Superior temporal gyrus (tissue), 1 donor: Measurements from ENCODE around the gene ATP11B.

ENCODE experiments used
- DNase-seq: peaks from one replicate; pipeline ENCODE4 v3.0.0-alpha.2; 2016; ENCODE audit errors: extremely low spot score

Gene ATP11B

DNA sequence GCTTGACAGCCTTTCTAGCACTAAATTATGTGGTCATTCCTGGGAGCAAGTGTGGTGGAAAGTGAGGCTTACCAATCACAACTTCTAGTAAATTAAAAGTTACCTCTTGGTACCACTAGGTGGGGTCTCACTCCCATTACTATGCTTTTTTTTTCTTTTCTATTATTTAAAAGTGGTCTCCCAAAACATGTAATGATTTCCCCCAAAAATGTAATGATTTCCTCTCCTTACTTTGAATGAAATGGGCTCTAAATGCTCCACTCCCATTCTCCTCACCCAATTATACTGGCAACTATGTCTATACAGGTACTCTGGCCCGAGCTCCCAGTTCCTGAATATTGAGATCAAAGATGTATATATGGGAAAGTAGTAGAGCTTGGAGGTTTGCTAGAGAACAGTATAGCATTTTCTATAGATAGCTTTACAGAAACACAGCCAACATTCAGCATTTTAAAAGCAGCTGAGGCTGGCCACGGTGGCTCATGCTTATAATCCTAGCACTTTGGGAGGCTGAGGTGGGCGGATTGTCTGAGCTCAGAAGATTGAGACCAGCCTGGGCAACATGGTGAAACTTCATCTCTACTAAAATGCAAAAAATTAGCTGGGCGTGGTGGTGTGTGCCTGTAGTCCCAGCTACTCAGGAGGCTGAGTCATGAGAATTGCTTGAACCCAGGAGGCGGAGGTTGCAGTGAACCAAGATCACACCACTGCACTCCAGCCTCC is 116.2 kb downstream of the ATP11B start:
- DNase-seq = no peak

DNA sequence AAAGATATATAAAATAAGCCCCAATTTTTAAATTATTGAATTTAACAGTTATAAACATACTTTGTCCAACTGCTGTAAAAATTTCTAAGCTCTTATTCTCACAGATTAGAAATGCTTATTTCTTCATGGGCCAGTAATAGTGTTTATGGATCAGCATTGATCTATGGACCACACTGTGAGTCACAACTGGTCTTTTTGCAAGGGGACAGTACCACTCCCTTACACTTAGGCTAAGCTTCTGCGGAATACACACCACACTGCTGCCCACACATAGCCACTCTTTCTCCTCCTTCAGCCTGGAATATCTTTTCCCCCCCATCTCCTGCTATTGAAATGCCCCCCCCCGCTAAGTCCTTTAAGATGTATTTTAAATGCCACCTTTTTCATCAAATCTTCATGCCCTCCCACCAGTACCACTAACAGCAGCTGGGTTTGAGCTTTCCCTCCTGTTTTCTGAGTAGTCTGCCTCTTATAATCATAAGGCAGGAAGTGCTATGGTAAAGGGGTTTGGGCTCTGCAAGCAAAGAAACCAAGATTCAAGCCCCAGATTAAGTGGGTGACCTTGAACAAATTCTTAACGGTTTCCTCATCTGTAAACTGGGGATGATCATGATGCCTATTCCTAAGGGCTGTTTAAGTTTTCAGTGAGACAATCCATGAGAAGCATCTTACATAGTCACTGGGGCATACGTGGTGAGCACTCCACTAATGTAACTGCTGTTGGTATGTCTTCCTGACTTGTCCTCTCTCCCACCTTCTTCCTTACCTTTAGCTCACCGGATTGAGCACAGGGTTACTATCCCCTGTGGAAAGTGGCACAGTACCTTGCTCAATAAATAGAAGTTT is 117.9 kb downstream of the ATP11B start:
- DNase-seq = no peak

DNA sequence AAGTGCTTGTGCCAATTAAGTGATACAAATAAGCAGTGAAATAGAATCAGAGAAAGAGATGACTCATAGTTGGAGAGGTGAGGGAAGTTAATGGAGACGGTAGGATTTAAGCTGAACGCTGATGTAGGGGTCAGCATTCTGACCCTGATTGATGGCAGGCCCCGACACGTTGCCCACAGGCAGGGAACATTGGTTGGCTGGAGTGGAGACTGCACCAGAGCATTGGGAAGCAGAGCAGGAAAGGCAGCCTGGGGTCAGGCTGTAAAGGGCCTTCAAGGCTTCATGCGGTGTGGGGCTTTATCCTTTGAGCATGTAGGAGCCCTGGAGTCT is 118.4 kb downstream of the ATP11B start:
- DNase-seq = no peak

DNA sequence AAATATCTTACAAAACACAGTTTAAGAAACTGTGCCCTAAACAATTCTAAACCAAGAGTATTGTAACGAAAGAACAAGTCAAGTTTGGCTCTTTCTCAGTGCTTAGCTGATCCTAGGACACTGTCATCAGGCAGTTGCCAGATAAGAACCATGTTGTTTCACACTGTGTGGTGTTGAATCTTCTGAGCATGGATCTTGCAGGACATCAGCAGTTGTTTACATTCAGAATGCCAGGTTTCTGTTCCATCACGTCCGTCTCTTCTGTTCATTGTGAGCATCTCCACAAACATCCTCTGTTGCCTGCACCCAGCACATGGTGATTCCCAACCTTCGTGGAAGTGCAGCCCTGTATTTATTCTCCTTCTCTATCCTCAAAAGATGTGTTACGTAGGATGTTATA is 119.2 kb downstream of the ATP11B start:
- DNase-seq = peak; percentile 88

DNA sequence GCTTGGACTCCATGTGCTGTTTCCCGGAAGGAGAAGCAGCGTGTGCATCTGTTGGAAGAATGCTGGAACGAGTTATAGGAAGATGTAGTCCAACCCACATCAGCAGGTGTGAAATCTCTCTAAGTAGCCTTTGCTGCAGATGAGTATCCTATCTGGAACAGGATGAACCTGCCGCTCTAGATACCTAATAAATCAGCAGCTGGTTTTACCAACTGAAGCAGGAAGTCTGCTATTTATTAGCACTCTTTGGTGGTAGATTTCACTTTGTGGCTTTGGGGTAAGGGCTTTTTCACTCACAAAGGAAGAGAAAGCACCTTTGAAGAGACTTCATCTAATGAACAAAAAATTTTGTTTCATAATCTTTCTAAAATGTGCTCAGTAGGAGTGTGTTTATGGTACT is 120.6 kb downstream of the ATP11B start:
- no peak for DNase-seq

DNA sequence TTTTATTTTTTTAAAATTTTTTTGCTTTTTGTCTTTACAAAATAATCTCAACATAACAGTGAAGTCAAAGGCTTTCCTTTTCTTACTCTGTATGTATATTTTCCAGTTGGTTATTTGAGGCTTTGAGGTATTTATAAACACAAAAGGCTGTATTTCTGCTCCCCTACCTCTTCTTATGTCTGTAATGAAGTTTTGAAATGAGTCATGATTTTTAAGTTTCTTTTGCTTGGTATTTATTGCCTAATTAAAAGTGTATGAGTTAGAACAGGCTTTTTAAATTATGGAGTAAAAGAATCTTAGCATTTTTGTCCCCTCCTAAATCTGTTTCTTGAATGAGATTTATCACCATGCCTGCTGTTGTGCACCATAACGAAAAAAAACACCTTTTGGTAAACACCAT is 121.0 kb downstream of the ATP11B start:
- no peak for DNase-seq

DNA sequence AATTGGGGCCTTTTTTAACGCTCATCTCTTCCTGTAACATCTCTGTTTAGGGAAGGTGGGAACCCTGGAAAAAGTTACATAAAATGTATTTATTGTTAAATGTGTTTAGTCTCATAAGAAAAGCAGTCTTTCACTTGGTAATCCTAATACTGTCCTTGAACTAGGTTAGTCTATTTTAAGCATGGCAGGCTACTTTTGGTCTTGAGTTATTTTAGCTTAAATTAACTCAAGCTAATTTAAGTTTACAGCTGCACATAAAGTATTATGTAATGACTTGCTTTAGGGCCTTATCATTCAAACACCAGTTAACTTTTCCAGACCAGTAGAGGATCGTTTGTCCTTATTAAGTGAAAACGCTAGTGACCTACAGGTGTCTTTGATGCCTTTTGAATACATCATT is 123.8 kb downstream of the ATP11B start:
- DNase-seq = no peak

DNA sequence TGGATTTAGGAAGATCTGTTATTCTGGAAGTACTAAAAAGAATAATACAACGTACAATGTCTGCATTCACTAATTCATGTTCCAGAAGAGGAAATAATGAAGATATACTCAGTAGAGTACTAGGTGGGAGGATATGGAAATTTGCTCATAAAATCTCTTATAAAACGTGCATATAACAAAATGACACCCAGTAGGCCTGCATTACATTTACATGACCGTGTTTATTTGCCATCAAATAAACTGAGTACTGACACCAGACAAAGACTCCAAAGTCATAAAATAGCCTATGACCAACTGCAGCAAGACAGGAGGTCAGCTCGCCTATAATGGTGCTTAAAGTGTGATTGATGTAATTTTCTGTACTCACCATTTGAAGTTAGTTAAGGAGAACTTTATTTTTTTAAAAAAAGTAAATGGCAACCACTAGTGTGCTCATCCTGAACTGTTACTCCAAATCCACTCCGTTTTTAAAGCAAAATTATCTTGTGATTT is 126.6 kb downstream of the ATP11B start:
- DNase-seq = no peak

DNA sequence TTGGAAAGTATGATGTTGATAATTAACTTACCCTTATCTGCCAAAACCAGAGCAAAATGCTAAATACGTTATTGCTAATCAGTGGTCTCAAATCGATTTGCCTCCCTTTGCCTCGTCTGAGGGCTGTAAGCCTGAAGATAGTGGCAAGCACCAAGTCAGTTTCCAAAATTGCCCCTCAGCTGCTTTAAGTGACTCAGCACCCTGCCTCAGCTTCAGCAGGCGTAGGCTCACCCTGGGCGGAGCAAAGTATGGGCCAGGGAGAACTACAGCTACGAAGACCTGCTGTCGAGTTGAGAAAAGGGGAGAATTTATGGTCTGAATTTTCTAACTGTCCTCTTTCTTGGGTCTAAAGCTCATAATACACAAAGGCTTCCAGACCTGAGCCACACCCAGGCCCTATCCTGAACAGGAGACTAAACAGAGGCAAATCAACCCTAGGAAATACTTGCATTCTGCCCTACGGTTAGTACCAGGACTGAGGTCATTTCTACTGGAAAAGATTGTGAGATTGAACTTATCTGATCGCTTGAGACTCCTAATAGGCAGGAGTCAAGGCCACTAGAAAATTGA is 127.3 kb downstream of the ATP11B start:
- DNase-seq = no peak

DNA sequence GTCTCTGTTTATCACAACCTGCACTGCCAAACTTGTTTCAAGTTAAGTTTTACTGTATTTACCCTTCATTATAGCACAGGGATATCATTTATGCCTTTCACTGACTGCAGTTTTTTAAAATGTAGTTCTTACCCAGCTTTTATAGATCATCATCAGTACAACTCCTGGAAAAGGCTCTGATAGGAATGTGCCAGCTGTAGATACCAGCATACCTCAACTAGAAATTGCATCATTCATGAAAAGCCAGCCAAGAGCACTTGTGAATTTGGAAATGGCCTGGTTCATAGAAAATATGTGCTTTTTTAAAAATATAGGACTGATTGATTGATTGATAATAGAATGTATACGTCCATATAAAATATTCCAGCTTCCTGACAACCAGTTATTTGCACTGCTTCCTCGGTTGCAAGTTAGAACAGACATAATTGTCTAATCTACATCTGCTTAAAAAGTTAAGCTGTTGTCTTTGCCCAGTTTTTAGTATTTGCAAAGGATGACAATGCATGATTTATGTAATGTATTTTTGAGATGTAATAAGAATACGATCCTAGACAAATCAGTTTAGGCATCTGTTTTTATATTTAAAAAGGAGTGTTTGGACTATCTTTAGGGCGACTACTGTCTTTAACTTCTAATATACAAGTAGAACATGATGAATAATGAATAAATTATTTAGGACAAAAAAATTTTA is 128.5 kb downstream of the ATP11B start:
- no peak for DNase-seq

DNA sequence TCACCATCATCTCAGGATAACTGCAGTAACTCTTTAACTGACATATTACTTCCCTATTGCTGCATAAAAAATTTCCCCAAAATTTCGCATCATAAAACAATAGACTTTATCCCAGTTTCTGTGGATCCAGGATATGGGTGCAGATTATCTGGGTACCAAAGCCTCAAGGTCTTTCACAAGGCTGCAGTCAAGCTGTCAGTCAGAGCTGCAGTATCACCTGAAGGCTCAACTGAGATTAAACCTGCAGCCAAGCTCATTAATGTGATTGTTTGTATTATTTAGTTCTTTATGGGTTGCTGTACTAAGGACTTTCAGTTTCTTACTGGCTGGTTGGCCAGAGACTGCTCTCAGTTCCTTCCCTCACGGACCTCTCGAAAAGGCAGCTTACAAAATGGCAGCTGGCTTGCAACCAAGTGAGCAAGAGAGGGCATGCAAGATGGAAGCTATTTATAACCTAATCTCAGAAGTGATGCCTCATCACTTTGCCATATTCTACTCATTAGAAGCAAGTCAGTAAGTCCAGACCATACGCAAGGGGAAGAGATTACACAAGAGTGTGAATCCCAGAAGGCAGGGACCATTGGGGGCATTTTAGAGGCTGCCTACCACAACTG is 132.1 kb downstream of the ATP11B start:
- DNase-seq = no peak

DNA sequence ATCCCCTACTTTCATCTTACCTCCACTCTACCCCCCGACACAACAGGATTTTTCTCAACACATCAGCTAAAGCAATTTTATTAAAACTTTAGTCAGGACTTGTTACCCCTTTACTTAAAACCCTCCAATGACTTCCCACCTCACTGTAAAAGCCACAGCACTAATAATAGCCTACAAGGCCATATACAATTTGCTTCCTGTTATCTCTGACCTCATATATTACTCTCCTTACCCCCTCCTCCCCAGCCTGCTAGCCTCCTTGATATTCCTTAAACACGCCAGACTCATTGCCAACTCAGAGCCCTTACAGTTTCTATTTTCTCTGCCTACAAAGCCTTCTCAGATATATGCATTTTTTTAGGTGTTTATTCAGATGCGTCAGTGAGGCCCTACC is 132.6 kb downstream of the ATP11B start:
- no peak for DNase-seq

DNA sequence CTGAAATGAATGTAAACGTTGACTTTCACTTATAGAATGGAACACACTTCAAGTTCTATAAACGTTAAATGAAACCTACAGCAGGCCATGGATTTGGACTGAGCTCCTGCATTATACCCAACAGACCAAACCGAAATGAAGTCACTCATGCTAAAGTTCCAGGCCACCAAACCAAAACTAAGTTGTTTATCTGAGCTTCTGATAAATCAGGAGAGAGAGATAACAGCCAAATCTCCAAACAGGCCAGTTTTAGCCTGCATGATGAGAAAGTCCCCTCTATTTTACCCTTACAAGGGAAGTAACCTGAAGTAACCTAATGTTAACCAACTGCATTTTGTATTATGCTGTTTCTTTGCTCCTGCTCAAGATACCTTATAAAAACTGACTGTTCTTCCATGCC is 142.5 kb downstream of the ATP11B start:
- no peak for DNase-seq

DNA sequence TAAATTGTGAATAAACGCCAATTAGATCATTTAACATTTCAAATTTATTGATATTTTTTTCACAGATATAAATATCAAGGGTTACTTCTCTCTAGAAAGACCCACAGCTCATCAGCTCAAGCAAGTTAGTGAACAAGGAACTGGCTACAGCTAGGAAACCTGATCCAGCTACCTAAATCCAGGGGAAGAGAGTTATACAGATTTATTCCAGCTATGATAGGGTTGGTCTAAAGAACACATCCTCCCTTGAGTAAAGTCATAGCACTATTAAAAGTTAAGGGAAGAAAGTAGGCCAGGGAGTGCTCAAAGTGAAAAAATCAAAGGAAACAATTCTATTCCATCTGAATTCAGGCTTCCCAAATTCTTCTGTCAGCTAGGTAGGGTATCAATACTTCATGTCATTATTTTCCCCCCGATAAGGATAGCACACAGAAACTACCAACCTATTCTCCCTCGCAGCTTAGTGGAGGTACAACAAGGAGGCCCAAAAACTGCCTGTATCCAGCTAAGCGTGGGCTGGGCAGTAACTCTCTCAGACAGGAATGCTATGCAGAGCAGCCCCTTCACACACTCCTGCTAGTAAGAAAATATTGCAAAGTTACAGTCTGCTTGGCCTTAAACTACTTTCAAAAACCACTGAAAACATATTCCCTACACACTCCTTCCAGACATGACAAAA is 143.1 kb downstream of the ATP11B start:
- DNase-seq = no peak

DNA sequence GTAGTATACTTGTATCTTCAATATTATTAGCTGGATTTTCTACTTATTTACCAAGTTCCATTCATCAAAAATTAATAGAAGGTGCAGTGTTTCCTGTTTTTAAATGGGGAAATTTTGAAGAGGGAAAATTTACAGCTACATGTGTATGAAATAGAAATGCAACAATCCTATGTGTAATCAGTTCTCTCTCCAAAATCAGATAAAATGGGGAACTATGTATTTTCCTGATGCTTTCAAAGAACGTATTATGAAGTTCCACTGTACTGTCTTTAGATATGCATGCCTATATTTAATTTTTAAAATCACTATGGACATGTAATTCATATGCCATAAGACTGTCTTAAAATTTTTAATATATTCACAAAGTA is 143.6 kb downstream of the ATP11B start:
- DNase-seq = no peak

DNA sequence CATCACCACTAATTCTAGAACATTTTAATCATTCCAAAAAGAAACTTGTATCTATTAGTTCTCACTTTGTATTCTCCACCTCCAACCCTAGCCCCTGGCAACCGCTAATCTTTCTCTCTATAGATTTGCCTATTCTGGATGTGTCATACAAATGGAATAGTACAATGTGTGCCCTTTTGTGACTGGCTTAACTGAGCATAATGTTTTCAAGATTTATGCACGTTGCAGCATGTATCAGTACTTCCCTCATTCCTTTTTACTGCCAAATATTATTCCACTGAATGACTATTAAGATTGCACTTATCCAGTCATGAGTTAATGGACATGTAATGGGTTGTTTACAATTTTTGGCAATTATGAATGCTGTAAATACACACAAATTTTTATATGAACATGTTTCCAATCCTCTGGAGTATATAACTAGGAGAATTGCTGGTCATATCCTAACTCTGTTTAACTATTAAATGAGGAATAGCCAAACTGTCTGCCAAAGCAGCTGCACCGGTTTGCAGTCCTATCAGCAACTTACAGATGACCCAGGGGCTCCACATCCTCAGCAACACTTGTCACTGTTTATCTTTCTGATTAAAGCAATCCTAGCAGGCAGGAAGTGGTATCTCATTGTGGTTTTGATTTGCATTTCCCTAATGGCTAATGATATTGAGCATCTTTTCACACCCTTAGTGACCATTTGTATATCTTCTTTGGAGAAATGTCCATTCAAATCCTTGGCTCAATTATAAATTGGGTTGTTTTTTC is 144.2 kb downstream of the ATP11B start:
- DNase-seq = no peak

DNA sequence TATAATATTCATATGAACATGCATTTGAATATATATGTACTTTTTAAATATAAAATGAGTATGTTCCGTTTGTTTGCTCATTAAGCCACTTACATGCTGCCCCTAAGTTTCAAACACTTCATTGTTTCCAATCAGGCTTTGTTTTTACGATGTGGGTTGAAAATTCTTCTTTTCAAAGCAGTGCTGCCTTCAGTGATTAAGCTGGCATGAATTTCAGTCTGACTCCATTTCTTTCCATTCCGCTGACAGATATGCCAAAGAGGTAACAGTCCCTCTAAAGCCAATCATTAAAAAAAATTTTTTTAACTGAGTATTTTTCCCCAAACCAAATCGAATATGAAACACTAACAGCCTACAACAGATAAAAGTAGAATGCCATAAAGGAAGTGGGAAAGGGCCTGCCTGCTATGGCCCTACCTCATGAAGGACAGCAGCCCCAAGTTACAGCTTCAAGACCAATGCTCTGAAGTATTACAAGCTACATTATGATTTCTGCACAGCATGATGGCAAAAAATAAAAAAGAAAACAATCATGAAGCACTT is 147.0 kb downstream of the ATP11B start:
- DNase-seq = no peak

DNA sequence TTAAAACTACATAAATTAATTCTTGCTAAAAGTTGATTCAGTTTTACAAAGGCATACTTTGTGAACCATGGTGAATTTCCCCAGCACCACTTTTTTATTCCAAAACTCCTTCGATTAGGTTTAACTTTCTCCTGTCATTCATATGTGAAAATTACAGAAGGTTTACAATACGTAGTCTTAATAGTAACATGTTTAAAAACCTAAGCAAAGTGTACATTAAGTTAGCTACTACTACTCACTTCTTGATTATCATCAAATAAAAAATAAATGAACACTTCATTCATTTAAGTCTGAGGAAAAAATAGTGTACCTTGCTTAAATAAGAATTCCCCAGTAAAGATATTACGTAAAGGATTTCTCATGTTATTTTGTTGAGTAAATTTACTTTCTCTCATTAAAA is 148.4 kb downstream of the ATP11B start:
- no peak for DNase-seq

DNA sequence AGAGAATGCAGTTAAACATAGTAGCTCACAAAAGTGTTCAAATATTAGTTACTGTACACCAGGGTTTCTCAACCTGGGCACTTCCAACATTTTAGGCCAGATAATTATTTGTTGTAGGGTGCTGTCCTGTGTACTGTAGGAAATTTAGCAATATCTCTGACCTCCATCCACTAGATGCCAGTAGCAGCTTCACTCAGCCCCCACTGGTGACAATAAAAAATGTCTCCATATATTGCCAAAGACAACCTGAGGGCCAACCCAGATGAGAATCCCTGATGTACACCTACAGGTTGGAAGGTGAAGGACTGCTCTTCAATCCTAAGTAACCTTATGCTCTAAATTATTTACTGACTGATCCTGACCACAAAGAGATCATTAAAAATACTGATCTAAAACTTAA is 154.6 kb downstream of the ATP11B start:
- DNase-seq = no peak

DNA sequence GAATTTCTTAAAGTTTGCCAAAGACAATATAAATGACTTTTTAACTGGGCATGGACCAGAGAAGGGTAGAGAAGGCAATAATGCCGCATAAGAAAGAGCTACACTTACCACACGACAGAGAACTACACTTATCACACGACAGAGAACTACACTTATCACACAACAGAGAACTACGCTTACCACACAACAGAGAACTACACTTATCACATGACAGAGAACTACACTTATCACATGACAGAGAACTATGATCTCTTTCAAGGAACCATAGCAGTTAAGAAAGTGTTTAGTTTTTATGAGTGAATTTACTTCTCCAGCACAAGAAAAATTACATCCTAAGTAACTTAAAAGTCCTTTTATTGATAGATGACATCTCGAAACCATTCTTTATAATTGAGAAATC is 155.0 kb downstream of the ATP11B start:
- no peak for DNase-seq
